HepG2 (cell line): ENCODE measurements around the gene ATXN2. TPM values are rescaled to one million over a fixed set of nuclear protein-coding genes. Genes with fewer than 3 reads are reported as not detected.

Experiments
- ATAC-seq: fragments of 200-7000 bp; cut with Tn5 transposase; 3 replicates; pipeline ENCODE4 v1.9.1; 2020; ENCODE audit warnings: mild to moderate bottlenecking, moderate library complexity
- BruUV-seq: library from RNA; stranded (reverse); fragments of 400-500 nt; replicated peaks from 2 replicates; lab custom pipeline; 2021; lab: Mats Ljungman, UMichigan
- CTCF ChIA-PET: fragments of 300-600 bp; formaldehyde crosslinking; extraction: SDS; loops from one replicate; lab custom pipeline; 2021; ENCODE audit warnings: low total read pairs, inconsistent platforms, low intra/inter-chr PET ratio; lab: Yijun Ruan, JAX
- POLR2A ChIA-PET: fragments of 350-600 bp; sonication (Branson Sonifier 250); formaldehyde crosslinking; loops from one replicate; lab custom pipeline; 2020; ENCODE audit warnings: antibody characterized with exemption, inconsistent platforms; lab: Yijun Ruan, JAX
- DNase-seq: peaks from one replicate; pipeline ENCODE4 v3.0.0-alpha.2; 2015; ENCODE audit warnings: low spot score
- FAIRE-seq: peaks from 3 replicates; lab custom pipeline; 2011; peaks lifted over from hg19 to GRCh38; lab: Jason Lieb, UNC
- H2AFZ ChIP-seq: one replicate; pipeline ENCODE4 v1.6.1; 2011; ENCODE audit warnings: low read length, inconsistent platforms
- H3K27ac ChIP-seq: fragments of 300-600 bp; 3 replicates; pipeline ENCODE4 v1.8.0; 2011; ENCODE audit warnings: mixed run types, mild to moderate bottlenecking, mixed read lengths, low read length, inconsistent platforms; ENCODE audit not compliant: insufficient read depth; ENCODE audit errors: extremely low read length
- H3K27me3 ChIP-seq, 2 experiments: fragments of 200-600 bp in 1 of 2; 2 replicates in 1 of 2; 3 replicates in 1 of 2; pipeline versions ENCODE4 v1.6.0 to v1.8.0; 2011; ENCODE audit warnings: low read length in 2 of 2, mild to moderate bottlenecking in 2 of 2, moderate library complexity in 2 of 2, inconsistent platforms in 1 of 2; ENCODE audit not compliant: insufficient read depth in 2 of 2, control insufficient read depth in 1 of 2
- H3K36me3 ChIP-seq, 2 experiments: fragments of 200-600 bp in 1 of 2; replicated peaks in 1 of 2; 2 replicates in 1 of 2; 3 replicates in 1 of 2; pipeline versions ENCODE4 v1.5.1 to v1.8.0; 2011; ENCODE audit warnings: low read length in 2 of 2, inconsistent platforms in 1 of 2; ENCODE audit not compliant: insufficient read depth in 2 of 2, control insufficient read depth in 1 of 2
- H3K4me1 ChIP-seq: 2 replicates; pipeline ENCODE4 v1.5.1; 2012; ENCODE audit warnings: low read length, inconsistent platforms; ENCODE audit not compliant: insufficient read depth
- H3K4me2 ChIP-seq: 2 replicates; pipeline ENCODE4 v1.6.0; 2011; ENCODE audit warnings: low read depth, low read length, inconsistent platforms
- H3K4me3 ChIP-seq, 3 experiments: fragments of 200-600 bp in 1 of 3; sonication (generic), shearing (Covaris generic) in 1 of 3; replicated peaks in 1 of 3; 2 replicates each; pipeline ENCODE4 v1.5.1; 2011 to 2016; ENCODE audit warnings: low read length in 3 of 3, inconsistent platforms in 2 of 3, low read depth in 2 of 3, mild to moderate bottlenecking in 2 of 3, control low read depth in 1 of 3, mixed read lengths in 1 of 3; ENCODE audit not compliant: insufficient read depth in 1 of 3
- H3K79me2 ChIP-seq: one replicate; pipeline ENCODE4 v1.6.1; 2011; ENCODE audit warnings: low read length, inconsistent platforms; ENCODE audit not compliant: insufficient read depth
- H3K9ac ChIP-seq: 2 replicates; pipeline ENCODE4 v1.6.0; 2011; ENCODE audit warnings: mild to moderate bottlenecking, low read depth, low read length, inconsistent platforms; ENCODE audit not compliant: insufficient read depth
- H3K9me3 ChIP-seq: 2 replicates; pipeline ENCODE4 v1.5.1; 2012; ENCODE audit warnings: mild to moderate bottlenecking, low read length
- H4K20me1 ChIP-seq: 2 replicates; pipeline ENCODE4 v1.6.0; 2011; ENCODE audit warnings: inconsistent platforms, mild to moderate bottlenecking, low read length, moderate library complexity; ENCODE audit not compliant: insufficient read depth
- AGO2 ChIP-seq: fragments of 200-400 bp; formaldehyde crosslinking; optimal IDR thresholded peaks from 2 replicates; pipeline ENCODE3; 2017; ENCODE audit warnings: mild to moderate bottlenecking, low read depth, low read length, moderate library complexity
- ZNF720 ChIP-seq: sonication (generic); formaldehyde crosslinking; IDR thresholded peaks from 2 replicates; pipeline ENCODE4 v1.4.0; 2020; ENCODE audit warnings: missing genetic modification reagents
- WGBS: methylation state at CpG from one replicate; pipeline ENCODE4 v1.1.6; 2017; ENCODE audit warnings: low lambda C conversion rate; 5-methylcytosine and 5-hydroxymethylcytosine counted together
- in situ Hi-C: cut with HindIII; loops from 2 replicates; pipeline ENCODE4 v1.10.0; 2017; ENCODE audit warnings: low pct_unique_long_range_greater_than_20kb; ENCODE audit not compliant: extremely low pct_ligation_motif_present
- intact Hi-C: fragments of 100-400 bp; cut with micrococcal nuclease; formaldehyde crosslinking; loops from one replicate; pipeline ENCODE4 v1.10.0; 2022; ENCODE audit not compliant: unreplicated experiment
- polyA plus RNA-seq, 8 experiments: library from polyadenylated mRNA; depleted of rRNA in 3 of 8; stranded (reverse) in 7 of 8; unstranded in 1 of 8; fragments of >200 nt; fragmentation: Illumina TruSeq in 4 of 8; extraction: Trizol in 4 of 8; gene quantifications; 2 replicates each; pipeline versions ENCODE4 v1.2.1 to v1.2.3, GENCODE V29; 2011 to 2016; ENCODE audit warnings: low read depth in 4 of 8, missing spikeins in 1 of 8, mixed read lengths in 1 of 8; ENCODE audit not compliant: insufficient read depth in 1 of 8
- total RNA-seq, 5 experiments: library from RNA; depleted of rRNA; stranded (reverse); fragments of >200 nt; fragmentation: Illumina TruSeq; extraction: Trizol; gene quantifications; 2 replicates each; pipeline ENCODE4 v1.2.3, GENCODE V29; 2016; ENCODE audit warnings: low read depth in 1 of 5
- TF ChIP-seq, protein P1 (sequence below): sonication (generic); formaldehyde crosslinking; IDR thresholded peaks from 2 replicates; pipeline ENCODE4 v1.4.0; 2020; ENCODE audit warnings: missing genetic modification reagents, borderline replicate concordance
- TF ChIP-seq, protein P2 (sequence below): sonication (generic); formaldehyde crosslinking; IDR thresholded peaks from 2 replicates; pipeline ENCODE4 v1.4.0; 2020; ENCODE audit warnings: missing genetic modification reagents, borderline replicate concordance

Gene ATXN2
- total and polyA plus RNA-seq, 2 of the 13 experiments (the other 11 are each of a cell fraction or from before 2014, with no cell fraction given): 18.1 to 27.1 TPM

GRCh38 chr12:111435661-111436201 is 163.4 kb downstream of the ATXN2 start (continued):
- TF ChIP-seq, protein P1, sequence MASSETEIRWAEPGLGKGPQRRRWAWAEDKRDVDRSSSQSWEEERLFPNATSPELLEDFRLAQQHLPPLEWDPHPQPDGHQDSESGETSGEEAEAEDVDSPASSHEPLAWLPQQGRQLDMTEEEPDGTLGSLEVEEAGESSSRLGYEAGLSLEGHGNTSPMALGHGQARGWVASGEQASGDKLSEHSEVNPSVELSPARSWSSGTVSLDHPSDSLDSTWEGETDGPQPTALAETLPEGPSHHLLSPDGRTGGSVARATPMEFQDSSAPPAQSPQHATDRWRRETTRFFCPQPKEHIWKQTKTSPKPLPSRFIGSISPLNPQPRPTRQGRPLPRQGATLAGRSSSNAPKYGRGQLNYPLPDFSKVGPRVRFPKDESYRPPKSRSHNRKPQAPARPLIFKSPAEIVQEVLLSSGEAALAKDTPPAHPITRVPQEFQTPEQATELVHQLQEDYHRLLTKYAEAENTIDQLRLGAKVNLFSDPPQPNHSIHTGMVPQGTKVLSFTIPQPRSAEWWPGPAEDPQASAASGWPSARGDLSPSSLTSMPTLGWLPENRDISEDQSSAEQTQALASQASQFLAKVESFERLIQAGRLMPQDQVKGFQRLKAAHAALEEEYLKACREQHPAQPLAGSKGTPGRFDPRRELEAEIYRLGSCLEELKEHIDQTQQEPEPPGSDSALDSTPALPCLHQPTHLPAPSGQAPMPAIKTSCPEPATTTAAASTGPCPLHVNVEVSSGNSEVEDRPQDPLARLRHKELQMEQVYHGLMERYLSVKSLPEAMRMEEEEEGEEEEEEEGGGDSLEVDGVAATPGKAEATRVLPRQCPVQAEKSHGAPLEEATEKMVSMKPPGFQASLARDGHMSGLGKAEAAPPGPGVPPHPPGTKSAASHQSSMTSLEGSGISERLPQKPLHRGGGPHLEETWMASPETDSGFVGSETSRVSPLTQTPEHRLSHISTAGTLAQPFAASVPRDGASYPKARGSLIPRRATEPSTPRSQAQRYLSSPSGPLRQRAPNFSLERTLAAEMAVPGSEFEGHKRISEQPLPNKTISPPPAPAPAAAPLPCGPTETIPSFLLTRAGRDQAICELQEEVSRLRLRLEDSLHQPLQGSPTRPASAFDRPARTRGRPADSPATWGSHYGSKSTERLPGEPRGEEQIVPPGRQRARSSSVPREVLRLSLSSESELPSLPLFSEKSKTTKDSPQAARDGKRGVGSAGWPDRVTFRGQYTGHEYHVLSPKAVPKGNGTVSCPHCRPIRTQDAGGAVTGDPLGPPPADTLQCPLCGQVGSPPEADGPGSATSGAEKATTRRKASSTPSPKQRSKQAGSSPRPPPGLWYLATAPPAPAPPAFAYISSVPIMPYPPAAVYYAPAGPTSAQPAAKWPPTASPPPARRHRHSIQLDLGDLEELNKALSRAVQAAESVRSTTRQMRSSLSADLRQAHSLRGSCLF (CRISPR knock-in tag): no peak
- peak; percentile 19 for TF ChIP-seq AGO2
- TF ChIP-seq, protein P2, sequence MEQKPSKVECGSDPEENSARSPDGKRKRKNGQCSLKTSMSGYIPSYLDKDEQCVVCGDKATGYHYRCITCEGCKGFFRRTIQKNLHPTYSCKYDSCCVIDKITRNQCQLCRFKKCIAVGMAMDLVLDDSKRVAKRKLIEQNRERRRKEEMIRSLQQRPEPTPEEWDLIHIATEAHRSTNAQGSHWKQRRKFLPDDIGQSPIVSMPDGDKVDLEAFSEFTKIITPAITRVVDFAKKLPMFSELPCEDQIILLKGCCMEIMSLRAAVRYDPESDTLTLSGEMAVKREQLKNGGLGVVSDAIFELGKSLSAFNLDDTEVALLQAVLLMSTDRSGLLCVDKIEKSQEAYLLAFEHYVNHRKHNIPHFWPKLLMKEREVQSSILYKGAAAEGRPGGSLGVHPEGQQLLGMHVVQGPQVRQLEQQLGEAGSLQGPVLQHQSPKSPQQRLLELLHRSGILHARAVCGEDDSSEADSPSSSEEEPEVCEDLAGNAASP: no peak

DNA sequence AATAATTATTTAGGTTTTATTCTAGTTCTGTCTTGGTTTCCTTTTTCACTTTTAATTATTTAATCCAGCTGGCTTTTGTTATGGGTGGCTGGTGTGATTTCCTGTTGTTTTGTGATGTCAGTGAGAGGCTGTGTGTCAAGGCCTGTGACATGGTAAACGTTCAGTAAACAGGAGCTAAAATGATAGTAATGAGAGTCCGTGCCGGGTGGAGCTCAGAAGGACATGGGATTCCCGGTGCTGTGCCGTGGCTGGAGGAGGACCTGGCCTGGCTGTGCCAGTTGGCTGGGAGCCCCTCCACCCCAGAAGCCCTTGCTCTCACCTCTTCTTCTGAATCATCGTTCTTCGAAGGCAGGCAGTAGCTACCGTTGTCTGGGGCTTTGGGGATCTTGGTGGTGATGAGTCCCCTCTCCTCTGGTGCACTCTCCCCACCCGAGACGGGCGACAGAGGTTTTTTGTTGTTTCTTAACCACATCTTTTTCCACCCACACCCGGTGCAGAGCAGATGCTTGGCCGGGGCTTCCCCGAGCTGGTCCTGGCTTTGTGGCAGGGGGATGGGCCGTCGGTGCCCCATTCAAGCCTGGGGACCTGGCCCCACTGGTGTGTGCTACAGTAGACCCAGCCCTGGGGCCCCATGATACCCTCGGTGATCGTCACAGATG is 164.3 kb downstream of the ATXN2 start:
- CTCF ChIA-PET: no interaction called here
- WGBS: 92% methylated on average over 18 of the region's 18 CpGs
- Histone ChIP-seq H3K9me3 (no peaks in the 10 kb centered on the region), H3K27me3 (no peaks in the 10 kb centered on the region), H3K4me2 (no peak overlapping the region), H3K79me2 (no peaks in the 10 kb centered on the region), H3K4me1 (peaks cover 26% of the 10 kb centered on the region), H2AFZ (no peak overlapping the region), H3K27ac (no peak overlapping the region), H3K9ac (no peak overlapping the region), H4K20me1 (0 out of 2 replicates have a peak, but pooled peaks cover 12% of the 10 kb centered on the region), H3K36me3 (peaks cover 1 to 22% of the 10 kb centered on the region in 2 experiments; a peak in 4 of 5 replicates), H3K4me3 (no peak overlapping the region)
- no peak for FAIRE-seq
- intact Hi-C loops: no loop called here
- POLR2A ChIA-PET: interaction anchor here (1.8 kb wide), 1 partner anchor 30 kb away, joined by 4 read pairs; no protein-coding TSS in a partner anchor
- TF ChIP-seq AGO2: peak; percentile 13
- no peak for TF ChIP-seq ZNF720 (CRISPR knock-in tag)
- in situ Hi-C loops: no loop called here
- ATAC-seq: no peak
- DNase-seq: no peak
- BruUV-seq: no TSS peak
